GM12801 (cell line): ENCODE measurements around the gene GNG4.

ENCODE experiments used
- CTCF ChIP-seq: IDR thresholded peaks from one replicate; pipeline ENCODE4 v1.5.1; 2011; ENCODE audit warnings: control low read depth; ENCODE audit not compliant: insufficient read length; ENCODE audit errors: extremely low read depth

GNG4 gene

DNA sequence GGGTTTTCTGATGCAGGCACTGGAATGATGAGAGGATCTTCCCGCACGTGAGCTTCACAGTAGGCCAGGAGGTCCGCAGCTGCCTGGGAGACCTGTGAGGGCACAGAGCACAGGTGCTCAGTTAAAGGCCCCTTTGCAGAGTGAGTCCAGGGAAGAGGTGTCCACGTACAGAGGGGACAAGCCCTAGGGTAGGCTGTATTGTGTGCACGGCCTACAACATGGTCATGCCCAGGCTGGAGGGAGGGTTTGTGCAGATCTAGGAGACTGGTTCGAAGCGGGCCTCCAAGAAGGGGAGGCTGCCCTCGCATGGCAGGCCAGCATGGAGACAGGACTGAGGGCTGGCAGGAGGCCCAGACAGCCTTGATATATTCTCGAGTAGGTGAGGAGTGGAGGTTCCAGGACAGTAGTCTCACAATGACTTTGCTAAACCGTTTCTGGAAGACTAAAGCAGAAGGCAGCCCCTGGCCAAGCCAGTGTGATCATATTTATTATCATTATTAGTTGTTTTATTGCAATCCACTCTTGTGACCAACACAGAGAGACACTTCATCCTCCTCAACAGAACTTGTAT, 97.4 kb downstream of the GNG4 start:
- TF ChIP-seq CTCF = no peak

DNA sequence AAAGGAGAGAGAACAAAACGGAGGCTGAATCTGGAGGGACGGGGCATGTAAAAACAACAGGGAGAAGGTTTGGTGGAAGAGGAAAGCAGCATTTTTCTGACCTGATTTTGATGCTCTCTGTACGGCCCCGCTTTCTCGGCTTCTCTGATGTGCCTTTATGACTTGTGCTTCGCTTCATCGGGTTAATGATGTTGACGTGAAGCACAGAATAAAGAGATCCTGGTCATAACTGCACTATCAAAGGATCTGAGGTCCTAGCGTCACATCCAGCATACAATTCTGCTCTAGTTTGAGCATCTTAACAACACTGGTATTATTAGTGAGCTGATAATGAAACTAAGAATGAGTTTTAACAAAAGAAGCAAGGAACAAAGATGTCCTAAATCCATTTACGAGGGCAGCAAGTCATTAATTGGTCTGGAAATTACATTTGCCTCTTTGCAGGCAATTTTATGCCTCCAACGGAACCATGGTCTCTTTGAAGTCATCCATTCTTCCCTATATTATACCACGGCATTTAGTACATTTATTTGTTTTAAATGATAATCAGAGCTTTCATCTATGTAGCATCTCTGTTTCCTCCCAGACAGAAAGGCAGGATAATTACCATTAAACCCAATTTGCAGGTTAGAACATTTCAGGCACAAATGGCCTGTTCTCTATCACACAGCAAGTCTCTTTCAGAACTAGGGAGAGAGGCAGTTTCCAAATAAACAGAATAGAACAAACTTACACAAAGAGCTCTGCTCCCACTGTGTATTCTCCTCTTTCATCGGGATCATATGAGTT, 100.0 kb downstream of the GNG4 start:
- TF ChIP-seq CTCF = no peak

DNA sequence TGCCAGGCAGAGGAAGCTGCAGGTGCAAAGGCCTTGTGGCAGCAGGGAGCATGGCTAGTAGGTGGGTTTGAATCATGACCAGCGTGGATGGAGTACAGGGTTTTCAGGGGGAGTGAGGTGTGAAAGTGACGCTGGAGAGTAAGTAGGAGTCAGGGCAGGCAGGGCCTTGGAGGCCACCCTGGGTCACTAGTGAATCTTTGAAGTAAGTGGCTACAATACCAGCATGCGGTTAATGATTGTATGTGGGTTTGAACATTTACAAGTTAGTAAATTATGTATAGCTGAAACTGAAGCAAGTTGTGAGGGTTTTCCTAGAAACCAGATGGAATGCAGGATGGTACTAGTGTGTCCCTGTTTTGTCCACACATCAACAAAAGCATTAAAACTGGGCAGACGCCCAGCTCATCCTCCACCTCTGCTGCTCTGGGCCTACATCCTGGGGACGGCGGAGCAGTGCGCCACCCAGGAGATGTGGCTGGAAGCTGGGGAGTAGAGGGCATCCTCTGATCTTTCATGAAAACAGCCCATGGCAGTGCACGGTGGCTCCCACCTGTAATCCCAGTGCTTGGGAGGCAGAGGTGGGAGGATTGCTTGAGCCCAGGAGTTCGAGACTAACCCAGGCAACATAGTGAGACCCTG, 104.2 kb downstream of the GNG4 start:
- no peak for TF ChIP-seq CTCF

- TF ChIP-seq CTCF = no peak
These were observed 116.0 kb downstream of the GNG4 start for GRCh38 chr1:235533476-235534168.

DNA sequence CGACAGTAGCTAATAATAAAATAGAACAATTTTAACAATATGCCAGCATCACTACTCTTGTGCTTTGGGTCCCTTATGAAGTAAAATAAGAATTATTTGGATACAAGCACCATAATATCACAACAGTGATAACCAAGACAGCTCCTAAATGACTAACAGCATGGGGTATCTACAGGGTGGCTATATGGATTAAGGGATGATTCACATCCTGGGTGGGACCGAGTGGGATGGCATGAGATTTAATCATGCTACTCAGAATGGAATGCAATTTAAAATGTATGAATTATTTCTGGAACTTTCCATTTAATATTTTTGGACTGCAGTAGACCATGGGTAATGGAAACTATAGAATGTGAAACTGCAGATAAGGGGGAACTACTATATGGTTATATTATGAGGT, 117.2 kb downstream of the GNG4 start:
- no peak for TF ChIP-seq CTCF

DNA sequence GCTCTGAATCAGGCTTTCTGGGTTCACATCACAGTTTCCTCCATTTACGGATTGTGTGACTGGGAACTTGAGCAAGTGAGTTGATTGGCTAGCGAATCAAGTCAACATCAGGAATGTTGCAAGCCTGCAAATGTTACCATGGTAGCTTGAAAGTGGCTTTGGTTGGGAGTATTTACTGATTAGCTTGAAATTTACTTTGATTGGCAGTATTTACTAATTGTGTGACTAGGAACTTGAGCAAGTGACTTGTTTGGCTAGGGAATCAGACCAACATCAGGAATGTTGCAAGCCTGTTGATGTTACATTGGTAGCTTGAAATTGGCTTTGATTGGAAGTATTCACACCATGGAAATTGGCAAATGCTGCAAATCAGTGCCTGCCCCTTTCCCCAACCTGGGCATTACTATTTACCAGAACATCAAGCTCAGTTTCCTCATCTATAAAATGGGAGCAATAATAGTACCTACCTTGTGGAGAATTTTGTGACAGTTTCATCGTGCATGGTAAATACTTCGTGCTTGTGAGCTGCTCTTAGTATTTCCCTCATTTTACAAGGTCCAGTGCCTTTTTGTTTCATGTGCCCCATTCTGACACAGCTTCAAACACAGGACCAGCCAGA, 122.3 kb downstream of the GNG4 start:
- no peak for TF ChIP-seq CTCF

DNA sequence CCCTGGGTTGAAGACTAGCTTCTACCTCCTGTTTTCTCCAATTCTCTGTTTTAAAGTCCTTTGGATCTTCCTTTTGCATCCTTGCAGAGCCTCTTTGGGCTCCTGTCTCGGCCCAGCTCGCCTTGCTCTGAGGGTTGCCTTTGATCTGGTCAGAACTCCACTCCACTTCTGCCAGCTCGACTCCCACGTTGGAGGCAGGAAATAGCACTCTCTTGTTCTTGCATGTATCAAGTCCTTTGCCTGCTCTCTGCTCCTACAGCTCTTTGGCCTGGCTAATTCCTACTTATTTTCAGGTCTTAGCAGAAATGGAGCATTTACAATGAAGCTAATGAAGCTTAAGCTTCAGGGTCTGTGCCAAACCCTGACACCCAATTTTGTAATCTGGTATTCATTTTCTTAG, 124.3 kb downstream of the GNG4 start:
- TF ChIP-seq CTCF = no peak
